ENCODE measurements around the gene ENO2. TPM values are rescaled to one million over a fixed set of nuclear protein-coding genes. Genes with fewer than 3 reads are reported as not detected.

Gene ENO2
- total and polyA plus RNA-seq, 3 donors from 2014 or later = 8.8 to 14.3 (median 8.9) TPM

DNA sequence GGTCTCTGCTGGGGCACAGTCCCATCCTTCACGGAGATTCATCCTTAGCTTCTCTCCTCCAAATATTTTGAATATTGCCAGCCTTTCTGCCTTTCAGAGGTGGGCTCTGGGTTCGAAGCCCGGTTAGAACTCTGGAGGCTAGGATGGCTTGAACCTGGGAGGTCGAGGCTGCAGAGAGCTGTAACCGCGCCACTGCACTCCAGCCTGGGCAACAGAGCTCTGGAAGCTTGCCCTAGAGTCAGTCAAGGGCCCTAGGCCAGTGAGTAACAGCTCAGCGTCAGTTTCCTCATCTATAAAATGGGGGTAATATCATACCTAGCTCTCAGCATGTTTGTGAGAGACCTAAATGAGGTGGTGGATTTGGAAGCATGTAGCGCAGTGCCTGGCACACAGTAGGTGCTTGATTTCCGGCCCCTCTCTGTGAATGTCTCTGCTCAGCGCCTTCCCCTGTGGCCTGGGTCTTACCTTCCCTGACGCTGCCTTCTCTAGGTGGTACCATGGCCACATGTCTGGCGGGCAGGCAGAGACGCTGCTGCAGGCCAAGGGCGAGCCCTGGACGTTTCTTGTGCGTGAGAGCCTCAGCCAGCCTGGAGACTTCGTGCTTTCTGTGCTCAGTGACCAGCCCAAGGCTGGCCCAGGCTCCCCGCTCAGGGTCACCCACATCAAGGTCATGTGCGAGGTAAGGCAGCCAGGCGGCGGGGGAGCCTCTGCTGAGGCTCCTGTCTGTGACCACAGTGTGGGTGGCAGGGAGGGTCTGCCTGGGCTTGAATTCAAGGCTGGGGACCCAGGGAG lies 40.1 kb downstream of the ENO2 start:
- no peak for TF ChIP-seq POLR2A (IDR thresholded peaks at IDR 0.05)
- TF ChIP-seq, protein P1, sequence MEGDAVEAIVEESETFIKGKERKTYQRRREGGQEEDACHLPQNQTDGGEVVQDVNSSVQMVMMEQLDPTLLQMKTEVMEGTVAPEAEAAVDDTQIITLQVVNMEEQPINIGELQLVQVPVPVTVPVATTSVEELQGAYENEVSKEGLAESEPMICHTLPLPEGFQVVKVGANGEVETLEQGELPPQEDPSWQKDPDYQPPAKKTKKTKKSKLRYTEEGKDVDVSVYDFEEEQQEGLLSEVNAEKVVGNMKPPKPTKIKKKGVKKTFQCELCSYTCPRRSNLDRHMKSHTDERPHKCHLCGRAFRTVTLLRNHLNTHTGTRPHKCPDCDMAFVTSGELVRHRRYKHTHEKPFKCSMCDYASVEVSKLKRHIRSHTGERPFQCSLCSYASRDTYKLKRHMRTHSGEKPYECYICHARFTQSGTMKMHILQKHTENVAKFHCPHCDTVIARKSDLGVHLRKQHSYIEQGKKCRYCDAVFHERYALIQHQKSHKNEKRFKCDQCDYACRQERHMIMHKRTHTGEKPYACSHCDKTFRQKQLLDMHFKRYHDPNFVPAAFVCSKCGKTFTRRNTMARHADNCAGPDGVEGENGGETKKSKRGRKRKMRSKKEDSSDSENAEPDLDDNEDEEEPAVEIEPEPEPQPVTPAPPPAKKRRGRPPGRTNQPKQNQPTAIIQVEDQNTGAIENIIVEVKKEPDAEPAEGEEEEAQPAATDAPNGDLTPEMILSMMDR (IDR thresholded peaks at IDR 0.05) = no peak
- DNase-seq = peak; percentile 45
- WGBS, 2 donors = 58 to 76% methylated on average over 21 of the region's 21 CpGs
- Histone ChIP-seq H3K4me1 (peaks cover 20% of the 10 kb centered on the region), H3K9me3 (no peaks in the 10 kb centered on the region), H3K27me3 (no peaks in the 10 kb centered on the region), H3K36me3 (ENCODE audit: low read depth, missing control alignments) (no peaks in the 10 kb centered on the region), H3K4me3 (no peak overlapping the region), H3K27ac (peak overlapping the region; percentile 24 to 39)
- intact Hi-C loops (cut with DNase I; ENCODE audit: low total_unique reads) = no loop called here

DNA sequence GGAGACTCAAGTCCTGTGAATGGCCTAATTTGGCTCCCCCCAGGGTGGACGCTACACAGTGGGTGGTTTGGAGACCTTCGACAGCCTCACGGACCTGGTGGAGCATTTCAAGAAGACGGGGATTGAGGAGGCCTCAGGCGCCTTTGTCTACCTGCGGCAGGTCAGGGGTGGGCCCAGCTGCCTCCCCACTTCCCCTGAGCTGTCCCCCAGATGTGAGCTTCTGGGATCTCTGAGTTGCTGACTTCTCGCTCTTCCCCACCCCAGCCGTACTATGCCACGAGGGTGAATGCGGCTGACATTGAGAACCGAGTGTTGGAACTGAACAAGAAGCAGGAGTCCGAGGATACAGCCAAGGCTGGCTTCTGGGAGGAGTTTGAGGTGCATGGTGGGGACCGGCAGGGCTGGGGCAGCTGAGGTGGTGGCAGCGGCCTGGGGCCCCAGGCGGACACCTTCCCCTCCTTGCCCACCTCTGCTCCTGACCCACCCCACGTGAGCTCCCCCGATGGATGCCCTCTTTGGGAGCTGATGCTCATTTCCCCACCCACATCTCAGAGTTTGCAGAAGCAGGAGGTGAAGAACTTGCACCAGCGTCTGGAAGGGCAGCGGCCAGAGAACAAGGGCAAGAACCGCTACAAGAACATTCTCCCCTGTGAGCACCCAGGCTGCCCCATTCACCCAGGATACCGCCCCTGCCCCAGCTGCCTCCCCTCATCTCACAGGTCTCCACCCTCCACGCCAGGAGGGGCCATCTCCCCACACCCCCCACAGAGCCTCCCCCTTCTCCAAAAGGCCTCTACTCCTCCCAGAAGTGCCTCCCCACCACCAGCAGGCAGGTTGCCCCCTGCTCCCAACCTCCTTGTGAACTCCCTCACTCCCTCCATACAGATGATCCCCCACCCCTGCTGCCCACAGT lies 41.0 kb downstream of the ENO2 start:
- 79 to 85% methylated on average over 8 to 22 of the region's 22 CpGs for WGBS, 2 donors
- Histone ChIP-seq H3K4me1 (peaks cover 20% of the 10 kb centered on the region), H3K27me3 (no peaks in the 10 kb centered on the region), H3K9me3 (no peaks in the 10 kb centered on the region), H3K27ac (peak overlapping the region in 1 of 2 donors; percentile 39), H3K4me3 (no peak overlapping the region), H3K36me3 (ENCODE audit: low read depth, missing control alignments) (no peaks in the 10 kb centered on the region)
- DNase-seq = no peak
- intact Hi-C loops (cut with DNase I; ENCODE audit: low total_unique reads) = no loop called here
- no peak for TF ChIP-seq POLR2A (IDR thresholded peaks at IDR 0.05)
- TF ChIP-seq, protein P1 (IDR thresholded peaks at IDR 0.05) = no peak

DNA sequence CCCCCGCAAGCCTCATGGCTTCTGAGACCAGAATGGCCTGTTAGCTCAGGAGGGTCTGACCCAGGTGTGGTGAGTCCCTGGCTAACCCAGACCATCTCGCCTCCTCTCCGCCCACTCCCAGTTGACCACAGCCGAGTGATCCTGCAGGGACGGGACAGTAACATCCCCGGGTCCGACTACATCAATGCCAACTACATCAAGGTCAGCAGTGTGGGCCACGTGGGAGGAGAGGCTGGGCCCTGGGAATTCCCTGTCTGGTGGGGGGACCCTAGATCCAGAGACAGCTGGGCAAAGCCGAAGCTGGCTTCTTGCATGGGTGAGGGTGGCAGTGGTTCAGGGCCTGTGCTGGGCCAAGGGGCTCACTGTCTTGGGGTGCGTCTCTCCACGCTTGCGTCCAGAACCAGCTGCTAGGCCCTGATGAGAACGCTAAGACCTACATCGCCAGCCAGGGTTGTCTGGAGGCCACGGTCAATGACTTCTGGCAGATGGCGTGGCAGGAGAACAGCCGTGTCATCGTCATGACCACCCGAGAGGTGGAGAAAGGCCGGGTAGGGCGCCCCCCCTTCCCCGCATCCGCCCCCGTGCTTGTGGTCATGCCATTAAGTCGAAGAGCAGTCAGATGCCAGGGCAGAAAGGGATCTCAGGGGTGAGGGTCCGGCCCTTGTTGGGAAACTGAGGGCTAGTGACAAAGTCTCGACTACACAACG lies 41.8 kb downstream of the ENO2 start:
- intact Hi-C loops (cut with DNase I; ENCODE audit: low total_unique reads) = no loop called here
- 70 to 75% methylated on average over 11 to 28 of the region's 28 CpGs for WGBS, 2 donors
- Histone ChIP-seq H3K4me3 (no peak overlapping the region), H3K36me3 (ENCODE audit: low read depth, missing control alignments) (no peaks in the 10 kb centered on the region), H3K4me1 (peaks cover 27% of the 10 kb centered on the region), H3K27ac (no peak overlapping the region), H3K27me3 (no peaks in the 10 kb centered on the region), H3K9me3 (no peaks in the 10 kb centered on the region)
- no peak for DNase-seq
- TF ChIP-seq, protein P1 (IDR thresholded peaks at IDR 0.05) = no peak
- TF ChIP-seq POLR2A (IDR thresholded peaks at IDR 0.05) = no peak

DNA sequence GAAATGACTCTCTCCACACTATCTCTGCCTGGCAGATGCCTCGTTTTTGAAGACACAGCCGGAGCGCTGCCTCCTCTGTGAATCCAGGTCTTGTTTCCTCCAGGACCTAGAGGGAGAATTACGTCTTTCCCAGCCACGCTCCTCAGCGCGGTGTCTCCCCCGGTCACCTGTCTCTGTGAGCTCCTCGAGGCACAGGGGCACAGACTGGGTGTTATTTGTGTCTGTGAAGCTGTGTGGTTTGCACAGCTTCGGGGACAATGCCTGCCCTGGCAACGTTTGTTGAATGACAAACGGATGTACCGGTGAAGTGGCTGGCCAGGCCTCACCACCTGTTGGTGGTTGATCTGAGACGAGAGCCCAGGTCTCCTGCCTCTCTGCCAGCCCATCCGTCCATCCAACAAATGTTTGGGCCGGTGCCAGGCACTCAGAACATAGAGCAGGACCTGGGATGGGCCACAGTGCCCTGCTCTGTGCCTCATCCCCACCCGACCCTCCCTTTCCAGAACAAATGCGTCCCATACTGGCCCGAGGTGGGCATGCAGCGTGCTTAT lies 42.8 kb downstream of the ENO2 start:
- H3K9me3 ChIP-seq = no peaks in the 10 kb centered on the region
- 84 to 86% methylated on average over 19 to 20 of the region's 20 CpGs for WGBS, 2 donors
- DNase-seq = no peak
- peaks cover 37% of the 10 kb centered on the region for H3K4me1 ChIP-seq
- intact Hi-C loops (cut with DNase I; ENCODE audit: low total_unique reads) = no loop called here
- TF ChIP-seq, protein P1 (IDR thresholded peaks at IDR 0.05) = no peak
- TF ChIP-seq POLR2A (IDR thresholded peaks at IDR 0.05) = no peak
- H3K27me3 ChIP-seq = no peaks in the 10 kb centered on the region
- no peak overlapping the region for H3K4me3 ChIP-seq
- H3K27ac ChIP-seq = no peak overlapping the region
- no peaks in the 10 kb centered on the region for H3K36me3 ChIP-seq (ENCODE audit: low read depth, missing control alignments)
